H1 (cell line): ENCODE results near the gene RNF145. TPM values are rescaled to one million over a fixed set of nuclear protein-coding genes. Genes with fewer than 3 reads are reported as not detected.

ENCODE experiments used
- BCL11A ChIP-seq, 2 experiments: IDR thresholded peaks; one replicate each; pipeline ENCODE4 v1.6.1; 2011; ENCODE audit warnings: low read depth in 2 of 2, low read length in 2 of 2, mild to moderate bottlenecking in 2 of 2
- CHD7 ChIP-seq: fragments of 300-600 bp; sonication (generic); IDR thresholded peaks from 2 replicates; pipeline ENCODE4 v1.7.1; 2012; ENCODE audit warnings: low read length, moderate library complexity, mild to moderate bottlenecking, inconsistent platforms; ENCODE audit not compliant: insufficient replicate concordance
- NANOG ChIP-seq: IDR thresholded peaks from 2 replicates; pipeline ENCODE4 v1.6.1; 2011; ENCODE audit warnings: low read length, low read depth, mild to moderate bottlenecking, inconsistent platforms; ENCODE audit not compliant: insufficient read depth, poor library complexity, severe bottlenecking
- SP4 ChIP-seq: IDR thresholded peaks from 2 replicates; pipeline ENCODE4 v1.6.1; 2012; ENCODE audit warnings: low read length, inconsistent platforms
- TBP ChIP-seq: IDR thresholded peaks from 2 replicates; pipeline ENCODE4 v1.6.1; 2011; ENCODE audit warnings: low read depth, low read length, improper control_type of control experiment
- polyA plus RNA-seq, 7 experiments: library from polyadenylated mRNA; depleted of rRNA in 3 of 7; stranded (reverse) in 5 of 7; unstranded in 2 of 7; fragments of >200 nt in 5 of 7; fragments of 200-250 nt in 2 of 7; gene quantifications; 1 replicate in 5 of 7; 2 replicates in 1 of 7; 4 replicates in 1 of 7; pipeline versions ENCODE4 v1.2.1 to v1.2.3, GENCODE V29; 2011 to 2013; ENCODE audit warnings: missing spikeins in 2 of 7, mixed read lengths in 2 of 7
- total RNA-seq: library from RNA; stranded (reverse); fragmentation: NEBNext Ultra II Directional; extraction: Animal tissue kit (Norgen Biotek cat#: 25700); gene quantifications from 2 replicates; pipeline ENCODE4 v1.2.1, GENCODE V29; 2021

RNF145 gene
- total and polyA plus RNA-seq, 2 of the 8 experiments (the other 6 are each of a cell fraction or from before 2014, with no cell fraction given): 34.2 to 72.5 TPM

GRCh38 chr5:159155960-159156359 is 53.4 kb downstream of the RNF145 start (continued):
- no peak for TF ChIP-seq CHD7
- no peak for TF ChIP-seq NANOG
- no peak for TF ChIP-seq BCL11A (IDR thresholded peaks at IDR 0.05; ENCODE audit: low read depth in 2 of 2, low read length in 2 of 2)
- TF ChIP-seq SP4: no peak
- TF ChIP-seq TBP: no peak
